Cerebellar nuclear complex (tissue), 1 donor: ENCODE measurements around the gene MBD3L2.
"Not testable (repeated sequence)": the region's sequence is repeated elsewhere in the genome, so short reads cannot be mapped to it uniquely, and the experiment has no call there.

Source experiments
- DNase-seq, 2 experiments: peaks; one replicate each; lab custom pipeline; 2025; lab: John Stamatoyannopoulos, UW

The MBD3L2 gene

DNA sequence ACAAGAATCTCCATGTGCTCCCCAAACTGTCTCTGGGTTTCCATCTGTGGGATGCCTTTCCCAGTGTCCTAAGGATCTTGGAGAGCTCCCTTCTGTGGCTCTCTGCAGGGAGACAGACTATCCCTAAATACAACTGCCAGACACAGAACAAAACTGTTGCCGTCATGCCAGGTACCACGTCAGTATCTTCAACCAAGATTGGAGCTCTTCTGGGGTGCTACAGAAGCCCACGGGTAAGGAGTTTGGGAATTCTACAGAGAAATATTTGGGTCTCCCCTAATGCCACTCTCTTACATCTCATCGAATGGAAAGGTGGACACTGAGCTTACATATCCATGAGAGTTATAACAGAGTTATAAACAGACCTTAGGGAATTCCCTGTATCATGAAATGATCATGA is 14.2 kb downstream of the MBD3L2 start:
- no peak for DNase-seq

- no peak for DNase-seq
Observed at GRCh38 chr19:7063764-7064418, 14.8 kb downstream of the MBD3L2 start.

DNA sequence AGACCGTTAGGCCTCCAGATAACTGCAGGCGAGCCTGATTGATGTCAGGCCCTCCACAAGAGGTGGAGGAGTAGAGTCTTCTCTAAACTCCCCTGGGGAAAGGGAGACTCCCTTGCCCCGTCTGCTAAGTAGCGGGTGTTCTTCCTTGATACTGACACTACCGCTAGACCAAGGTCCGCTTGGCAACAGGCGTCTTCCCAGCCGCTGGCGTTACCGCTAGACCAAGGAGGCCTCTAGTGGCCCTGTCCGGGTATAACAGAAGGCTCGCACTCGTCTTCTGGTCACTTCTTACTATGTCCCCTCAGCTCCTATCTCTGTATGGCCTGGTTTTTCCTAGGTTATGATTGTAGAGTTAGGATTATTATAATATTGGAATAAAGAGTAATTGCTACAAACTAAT is 18.0 kb downstream of the MBD3L2 start:
- DNase-seq, result not testable (repeated sequence)

DNA sequence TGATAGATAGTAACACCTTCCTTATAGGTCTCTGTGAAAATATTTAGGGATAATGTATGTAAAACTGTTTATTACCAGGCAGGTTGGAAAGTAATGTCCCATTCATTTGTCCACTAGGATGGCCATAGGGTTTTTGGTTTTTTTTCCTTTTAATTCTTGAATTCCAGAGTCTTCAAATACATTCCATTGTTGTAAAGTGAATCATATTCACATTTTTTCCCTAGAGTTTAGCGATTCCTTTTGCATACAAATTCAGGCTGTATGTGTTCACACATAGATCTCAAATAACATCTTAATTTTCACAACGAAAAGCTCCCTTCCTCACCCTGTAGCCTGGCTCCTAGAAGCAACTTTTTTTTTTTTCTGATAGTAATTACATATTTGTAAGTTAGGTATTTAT is 18.6 kb downstream of the MBD3L2 start:
- DNase-seq, result no peak

DNA sequence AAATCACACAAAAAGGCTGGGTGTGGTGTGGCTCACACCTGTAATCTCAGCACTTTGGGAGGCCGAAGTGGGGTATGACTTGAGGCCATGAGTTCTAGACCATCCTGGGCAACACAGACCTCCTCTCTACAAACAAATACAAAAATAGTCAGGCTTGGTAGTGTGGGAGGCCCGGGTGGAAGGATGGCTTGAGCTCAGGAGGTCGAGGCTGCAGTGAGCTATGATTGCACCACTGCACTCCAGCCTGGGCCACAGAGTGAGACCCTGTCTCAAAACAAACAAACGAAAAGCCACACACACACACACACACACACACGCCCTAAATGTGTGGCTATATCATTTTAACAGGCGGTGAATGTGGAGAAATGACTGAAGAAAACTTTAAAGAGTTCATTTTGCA is 19.5 kb downstream of the MBD3L2 start:
- no peak for DNase-seq

GRCh38 chr19:7069042-7069903 is 20.2 kb downstream of the MBD3L2 start, which contains the start of gene ZNF557:
Gene ZNF557, plus strand, starts transcription at chr19:7069703. Its CDS starts 5,372 bp downstream, at chr19:7075075.
- DNase-seq, result peak; percentile 83

DNA sequence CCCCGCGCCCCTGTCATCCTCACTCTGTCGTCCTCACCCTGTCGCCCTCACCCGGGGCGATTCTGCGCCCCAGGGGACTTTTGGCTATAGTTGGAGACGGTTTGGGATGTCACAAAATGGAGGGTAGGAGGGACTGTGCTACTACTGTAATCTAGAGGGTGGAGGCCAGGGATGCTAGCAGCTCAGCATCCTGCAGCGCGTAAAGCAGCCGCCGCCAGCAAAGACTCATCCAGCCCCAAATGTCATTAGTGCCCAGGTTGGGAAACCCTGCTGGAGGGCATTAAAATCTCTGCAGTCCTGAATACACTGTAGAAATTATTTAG is 20.7 kb downstream of the MBD3L2 start:
- no peak for DNase-seq

- no peak for DNase-seq
Observed at GRCh38 chr19:7072541-7072940, 23.4 kb downstream of the MBD3L2 start.

GRCh38 chr19:7074705-7075282 is 25.7 kb downstream of the MBD3L2 start:
- no peak for DNase-seq

DNA sequence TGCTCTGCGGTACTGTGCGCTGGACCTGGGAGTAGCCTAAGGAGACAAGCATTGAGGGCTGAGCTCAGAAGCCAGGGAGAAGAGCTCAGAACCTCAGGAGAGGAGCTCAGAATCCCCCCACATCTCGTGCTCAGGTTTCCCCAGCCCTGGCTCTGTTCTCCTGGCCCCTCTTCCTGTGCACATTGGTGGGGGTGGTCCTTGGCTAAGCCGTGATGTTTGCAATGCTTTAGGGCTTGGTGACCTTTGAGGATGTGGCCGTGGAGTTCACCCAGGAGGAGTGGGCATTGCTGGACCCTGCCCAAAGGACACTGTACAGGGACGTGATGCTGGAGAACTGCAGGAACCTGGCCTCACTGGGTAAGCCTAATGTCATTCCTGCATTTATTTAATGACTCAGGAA is 27.0 kb downstream of the MBD3L2 start:
- no peak for DNase-seq

- no peak for DNase-seq
Observed at GRCh38 chr19:7078008-7078407, 28.9 kb downstream of the MBD3L2 start.

- DNase-seq, result no peak
Observed at GRCh38 chr19:7083076-7083956, 34.2 kb downstream of the MBD3L2 start.

GRCh38 chr19:7088999-7089398 is 39.9 kb downstream of the MBD3L2 start:
- no peak for DNase-seq

- no peak for DNase-seq
Observed at GRCh38 chr19:7098096-7098495, 49.0 kb downstream of the MBD3L2 start.

DNA sequence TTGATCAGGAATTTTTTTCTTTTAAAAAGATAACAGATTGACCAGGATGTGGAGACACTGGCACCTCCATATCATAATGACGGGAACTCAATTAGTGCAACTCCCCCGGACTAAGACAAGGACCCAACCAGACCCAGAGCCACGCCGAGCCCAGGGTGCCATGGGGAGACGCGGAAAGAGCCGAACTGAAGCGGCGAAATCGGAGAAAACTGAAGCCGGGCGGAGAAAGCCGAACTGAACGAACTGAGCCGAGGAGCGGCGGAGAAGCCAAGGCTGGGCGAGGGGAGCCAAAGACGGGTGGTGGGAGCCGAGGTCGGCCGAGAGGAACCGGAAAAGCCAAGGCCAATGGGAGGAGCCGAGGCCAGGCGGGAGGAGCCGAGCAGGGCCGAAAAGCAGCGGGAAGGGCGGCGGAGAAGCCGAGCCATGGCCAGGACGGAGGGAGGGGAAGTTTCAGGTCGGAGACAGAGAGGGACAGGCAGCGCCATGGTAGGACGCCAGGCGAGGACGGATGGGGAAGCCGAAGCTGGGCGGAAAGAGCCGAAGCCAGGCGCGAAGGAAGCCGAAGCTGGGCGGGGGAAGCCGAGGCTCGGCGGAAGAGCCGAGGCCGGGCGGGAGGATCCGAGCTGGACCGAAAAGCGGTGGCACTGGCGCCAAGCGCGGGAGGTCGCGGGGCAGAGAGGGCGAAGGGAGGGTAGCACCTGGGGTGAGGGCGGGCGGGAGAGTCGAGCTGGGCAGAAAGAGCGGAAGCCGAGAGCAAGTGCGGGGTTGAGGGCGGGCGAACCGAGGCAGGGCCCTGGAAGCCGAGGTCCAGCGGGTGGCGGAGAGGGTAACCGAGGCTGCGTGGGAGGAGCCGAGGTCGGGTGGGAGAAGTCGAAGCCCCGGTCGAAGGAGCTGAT is 49.8 kb downstream of the MBD3L2 start:
- peak; percentile 66 to 85 for DNase-seq

DNA sequence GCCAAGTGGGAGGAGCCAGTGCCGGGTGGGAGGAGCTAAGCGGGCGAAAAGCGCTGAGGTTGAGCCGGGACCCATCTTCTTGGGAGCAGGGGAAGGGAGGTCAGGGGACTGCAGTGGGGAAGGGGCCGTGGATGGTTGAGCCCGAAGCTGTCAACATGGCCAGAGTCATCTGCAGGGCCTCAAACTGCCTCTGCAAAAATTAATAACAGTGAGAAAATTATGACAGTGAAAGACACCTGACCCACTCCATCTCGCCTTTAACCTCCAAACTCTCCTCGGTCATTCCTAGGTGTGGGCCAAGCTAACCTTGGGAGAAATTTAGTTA is 50.4 kb downstream of the MBD3L2 start:
- DNase-seq, result peak in 1 of 2 experiments; percentile 52
